ENCODE results near the gene MAST4. TPM values are rescaled to one million over a fixed set of nuclear protein-coding genes. Genes with fewer than 3 reads are reported as not detected.

The MAST4 gene
- total RNA-seq, 5 donors from 2014 or later (not counting 1 experiment from before 2014, with no cell fraction given): 26.1 to 35.5 (median 32.0) TPM

DNA sequence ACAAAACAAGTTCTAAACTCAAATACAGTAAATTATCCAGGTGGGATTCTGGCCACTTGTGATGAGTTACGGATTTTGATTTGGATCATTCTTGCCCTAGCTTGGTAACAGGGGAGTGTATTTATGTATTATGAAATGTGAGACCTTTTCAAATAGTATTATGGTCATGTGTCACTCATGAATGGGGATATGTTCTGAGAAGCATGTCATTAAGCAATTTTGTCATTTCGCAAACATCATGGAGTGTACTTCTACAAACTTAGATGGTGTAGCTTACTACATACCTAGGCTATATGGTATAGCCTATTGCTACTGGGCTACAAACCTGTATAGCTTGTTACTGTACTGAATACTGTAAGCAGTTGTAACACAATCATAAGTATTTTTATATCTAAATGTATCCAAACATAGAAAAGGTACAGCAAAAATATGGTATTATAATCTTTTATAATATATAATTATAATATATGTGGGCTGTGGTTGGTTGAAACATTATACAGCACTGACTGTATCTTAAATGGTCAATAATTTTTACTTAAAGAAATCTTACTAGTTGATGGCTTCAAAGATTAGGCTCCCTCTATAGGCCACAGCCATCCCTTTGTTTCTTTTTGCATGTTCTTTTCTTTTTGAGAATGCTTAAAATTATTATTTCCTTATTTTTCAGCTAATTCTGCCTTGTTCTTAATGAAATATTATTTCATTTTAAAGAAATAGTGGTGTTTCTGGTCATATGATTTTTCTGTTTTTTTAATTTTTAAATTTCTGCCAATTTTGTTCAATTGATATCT lies 128.4 kb downstream of the MAST4 start:
- no peak overlapping the region for H3K4me3 Mint-ChIP-seq
- no peaks in the 10 kb centered on the region for H3K4me1 Mint-ChIP-seq
- Histone ChIP-seq H3K9me3 (no peaks in the 10 kb centered on the region), H3K27me3 (replicated peaks in 1 of 2; ENCODE audit: control insufficient read depth in 2 of 2, extremely low read depth in 1 of 2, insufficient read depth in 2 of 2, low read length in 1 of 2) (no peaks in the 10 kb centered on the region), H3K4me3 (ENCODE audit: control insufficient read depth in 1 of 2, extremely low read depth in 1 of 2, low read length in 1 of 2) (no peak overlapping the region), H3K36me3 (ENCODE audit: control insufficient read depth in 2 of 2, extremely low read depth in 1 of 2, insufficient read depth in 1 of 2, low read length in 1 of 2) (no peaks in the 10 kb centered on the region), H3K27ac (ENCODE audit: low read length) (no peak overlapping the region), H3K4me1 (ENCODE audit: control insufficient read depth in 1 of 2, extremely low read depth in 1 of 2, insufficient read depth in 2 of 2, low read length in 2 of 2) (no peaks in the 10 kb centered on the region)
- ATAC-seq (replicated peaks in 1 of 4) (no peak), DNase-seq (no peak)
- no peaks in the 10 kb centered on the region for H3K9me3 Mint-ChIP-seq
- no peaks in the 10 kb centered on the region for H3K36me3 Mint-ChIP-seq
- WGBS (ENCODE audit: insufficient coverage): no CpG with 5 or more reads among the region's 2 CpGs
- peaks cover 8 to 18% of the 10 kb centered on the region in 2 donors for H3K27me3 Mint-ChIP-seq
- POLR2A ChIA-PET: no interaction called here
- no peak overlapping the region for H3K27ac Mint-ChIP-seq
- CTCF ChIA-PET: no interaction called here

DNA sequence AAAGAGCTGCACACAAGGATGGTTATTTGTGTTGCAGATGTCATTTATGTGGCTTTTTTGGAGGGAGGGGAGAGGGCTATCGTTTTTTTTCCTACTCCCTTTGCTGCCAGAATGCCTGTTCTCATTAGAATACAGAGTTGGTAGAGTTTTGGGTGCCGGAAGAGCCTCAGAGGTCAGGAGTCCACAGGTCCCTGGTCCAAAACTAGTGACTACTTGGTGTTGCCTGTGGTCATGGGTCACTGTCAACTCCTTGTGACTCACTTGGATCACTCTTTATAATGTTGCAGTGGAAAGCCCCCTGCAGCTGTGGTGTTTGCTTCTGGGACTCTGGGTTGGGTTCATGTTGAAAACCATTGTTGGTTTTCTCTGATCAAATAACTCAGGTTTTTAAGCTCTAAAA lies 131.4 kb downstream of the MAST4 start:
- no CpG with 5 or more reads among the region's 2 CpGs for WGBS (ENCODE audit: insufficient coverage)
- no peaks in the 10 kb centered on the region for H3K36me3 Mint-ChIP-seq
- H3K27ac ChIP-seq (ENCODE audit: low read length): no peak overlapping the region
- H3K36me3 ChIP-seq (ENCODE audit: control insufficient read depth in 2 of 2, extremely low read depth in 1 of 2, insufficient read depth in 1 of 2, low read length in 1 of 2): no peaks in the 10 kb centered on the region
- no peaks in the 10 kb centered on the region for H3K9me3 Mint-ChIP-seq
- POLR2A ChIA-PET: no interaction called here
- H3K4me1 ChIP-seq (ENCODE audit: control insufficient read depth in 1 of 2, extremely low read depth in 1 of 2, insufficient read depth in 2 of 2, low read length in 2 of 2): no peaks in the 10 kb centered on the region
- no peak overlapping the region for H3K27ac Mint-ChIP-seq
- no peaks in the 10 kb centered on the region for H3K9me3 ChIP-seq
- H3K27me3 Mint-ChIP-seq: peaks cover 0 to 8% of the 10 kb centered on the region in 2 donors
- no peak overlapping the region for H3K4me3 ChIP-seq (ENCODE audit: control insufficient read depth in 1 of 2, extremely low read depth in 1 of 2, low read length in 1 of 2)
- ATAC-seq (replicated peaks in 1 of 4) (no peak), DNase-seq (no peak)
- H3K4me3 Mint-ChIP-seq: no peak overlapping the region
- H3K4me1 Mint-ChIP-seq: no peaks in the 10 kb centered on the region
- H3K27me3 ChIP-seq (replicated peaks in 1 of 2; ENCODE audit: control insufficient read depth in 2 of 2, extremely low read depth in 1 of 2, insufficient read depth in 2 of 2, low read length in 1 of 2): no peaks in the 10 kb centered on the region
- CTCF ChIA-PET: no interaction called here

GRCh38 chr5:66728049-66728448 lies 131.9 kb downstream of the MAST4 start:
- ATAC-seq (replicated peaks in 1 of 4): no peak
- H3K27ac ChIP-seq (ENCODE audit: low read length): no peak overlapping the region
- H3K36me3 Mint-ChIP-seq: no peaks in the 10 kb centered on the region
- H3K27ac Mint-ChIP-seq: no peak overlapping the region
- no peaks in the 10 kb centered on the region for H3K4me1 ChIP-seq (ENCODE audit: control insufficient read depth in 1 of 2, extremely low read depth in 1 of 2, insufficient read depth in 2 of 2, low read length in 2 of 2)
- no peaks in the 10 kb centered on the region for H3K36me3 ChIP-seq (ENCODE audit: control insufficient read depth in 2 of 2, extremely low read depth in 1 of 2, insufficient read depth in 1 of 2, low read length in 1 of 2)
- no CpG with 5 or more reads among the region's 1 CpG for WGBS (ENCODE audit: insufficient coverage)
- no peaks in the 10 kb centered on the region for H3K4me1 Mint-ChIP-seq
- no peaks in the 10 kb centered on the region for H3K27me3 ChIP-seq (replicated peaks in 1 of 2; ENCODE audit: control insufficient read depth in 2 of 2, extremely low read depth in 1 of 2, insufficient read depth in 2 of 2, low read length in 1 of 2)
- no peak for DNase-seq
- no peak overlapping the region for H3K4me3 Mint-ChIP-seq
- H3K27me3 Mint-ChIP-seq: peaks cover 0 to 7% of the 10 kb centered on the region in 2 donors
- no peak overlapping the region for H3K4me3 ChIP-seq (ENCODE audit: control insufficient read depth in 1 of 2, extremely low read depth in 1 of 2, low read length in 1 of 2)
- H3K9me3 ChIP-seq: no peaks in the 10 kb centered on the region
- CTCF ChIA-PET: no interaction called here
- POLR2A ChIA-PET: no interaction called here
- H3K9me3 Mint-ChIP-seq: no peaks in the 10 kb centered on the region

DNA sequence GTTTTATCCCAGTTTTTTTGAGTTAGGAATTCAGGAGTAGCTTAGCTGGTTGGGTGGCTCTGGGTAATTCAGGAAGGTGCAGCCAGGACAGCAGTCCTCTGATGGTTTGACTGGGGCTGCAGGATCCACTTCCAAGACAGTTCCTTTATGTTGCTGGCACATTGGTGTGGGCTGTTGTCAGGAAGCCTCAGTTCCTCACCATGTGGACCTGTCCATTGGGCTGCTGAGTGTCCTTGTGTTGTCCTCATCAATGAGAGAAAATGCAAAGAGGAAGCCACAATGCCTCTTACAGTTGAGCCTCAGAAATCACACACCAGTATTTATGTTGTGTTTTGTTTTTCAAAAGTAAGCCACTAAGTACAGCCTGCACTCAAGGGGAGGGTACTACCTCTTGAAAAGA lies 140.9 kb downstream of the MAST4 start:
- no peaks in the 10 kb centered on the region for H3K36me3 Mint-ChIP-seq
- H3K27me3 Mint-ChIP-seq: peaks cover 10 to 13% of the 10 kb centered on the region in 2 donors
- no peak overlapping the region for H3K27ac Mint-ChIP-seq
- ChIA-PET CTCF (no interaction called here), POLR2A (no interaction called here)
- Histone ChIP-seq H3K27me3 (replicated peaks in 1 of 2; ENCODE audit: control insufficient read depth in 2 of 2, extremely low read depth in 1 of 2, insufficient read depth in 2 of 2, low read length in 1 of 2) (peaks cover 0 to 9% of the 10 kb centered on the region in 2 experiments), H3K4me1 (ENCODE audit: control insufficient read depth in 1 of 2, extremely low read depth in 1 of 2, insufficient read depth in 2 of 2, low read length in 2 of 2) (no peaks in the 10 kb centered on the region), H3K27ac (ENCODE audit: low read length) (no peak overlapping the region), H3K9me3 (no peaks in the 10 kb centered on the region), H3K36me3 (ENCODE audit: control insufficient read depth in 2 of 2, extremely low read depth in 1 of 2, insufficient read depth in 1 of 2, low read length in 1 of 2) (no peaks in the 10 kb centered on the region), H3K4me3 (ENCODE audit: control insufficient read depth in 1 of 2, extremely low read depth in 1 of 2, low read length in 1 of 2) (no peak overlapping the region)
- no peak for DNase-seq
- H3K4me1 Mint-ChIP-seq: no peaks in the 10 kb centered on the region
- no peak overlapping the region for H3K4me3 Mint-ChIP-seq
- H3K9me3 Mint-ChIP-seq: no peaks in the 10 kb centered on the region
- ATAC-seq (replicated peaks in 1 of 4): no peak

- no CpG with 5 or more reads among the region's 1 CpG for WGBS (ENCODE audit: insufficient coverage)
These were observed 141.9 kb downstream of the MAST4 start for GRCh38 chr5:66738136-66738535.

GRCh38 chr5:66739021-66739420 lies 142.8 kb downstream of the MAST4 start:
- Histone ChIP-seq H3K9me3 (no peaks in the 10 kb centered on the region), H3K36me3 (ENCODE audit: control insufficient read depth in 2 of 2, extremely low read depth in 1 of 2, insufficient read depth in 1 of 2, low read length in 1 of 2) (no peaks in the 10 kb centered on the region), H3K4me1 (ENCODE audit: control insufficient read depth in 1 of 2, extremely low read depth in 1 of 2, insufficient read depth in 2 of 2, low read length in 2 of 2) (peaks cover 0 to 2% of the 10 kb centered on the region in 2 experiments), H3K27ac (ENCODE audit: low read length) (no peak overlapping the region), H3K4me3 (ENCODE audit: control insufficient read depth in 1 of 2, extremely low read depth in 1 of 2, low read length in 1 of 2) (no peak overlapping the region), H3K27me3 (replicated peaks in 1 of 2; ENCODE audit: control insufficient read depth in 2 of 2, extremely low read depth in 1 of 2, insufficient read depth in 2 of 2, low read length in 1 of 2) (peaks cover 0 to 9% of the 10 kb centered on the region in 2 experiments)
- POLR2A ChIA-PET: no interaction called here
- CTCF ChIA-PET: interaction anchor here in 1 of 2 donors (0.7 kb wide), 1 partner anchor 465 kb away, joined by 4 read pairs; no protein-coding TSS in a partner anchor
- ATAC-seq (replicated peaks in 1 of 4): no peak
- H3K9me3 Mint-ChIP-seq: no peaks in the 10 kb centered on the region
- peaks cover 10 to 22% of the 10 kb centered on the region in 2 donors for H3K27me3 Mint-ChIP-seq
- peaks cover 0 to 9% (median 2%) of the 10 kb centered on the region in 3 donors for H3K4me1 Mint-ChIP-seq
- WGBS (ENCODE audit: insufficient coverage): no CpG with 5 or more reads among the region's 3 CpGs
- H3K4me3 Mint-ChIP-seq: no peak overlapping the region
- H3K27ac Mint-ChIP-seq: no peak overlapping the region
- no peak for DNase-seq
- H3K36me3 Mint-ChIP-seq: no peaks in the 10 kb centered on the region

More at GRCh38 chr5:66738136-66738535, 141.9 kb downstream of the MAST4 start:
- ATAC-seq (replicated peaks in 1 of 4): no peak
- Mint-ChIP-seq H3K27me3 (peaks cover 10 to 16% of the 10 kb centered on the region in 2 donors), H3K9me3 (no peaks in the 10 kb centered on the region), H3K4me1 (peaks cover 0 to 7% (median 2%) of the 10 kb centered on the region in 3 donors), H3K36me3 (no peaks in the 10 kb centered on the region), H3K27ac (no peak overlapping the region), H3K4me3 (no peak overlapping the region)
- H3K4me1 ChIP-seq (ENCODE audit: control insufficient read depth in 1 of 2, extremely low read depth in 1 of 2, insufficient read depth in 2 of 2, low read length in 2 of 2): peaks cover 0 to 2% of the 10 kb centered on the region in 2 experiments
- H3K4me3 ChIP-seq (ENCODE audit: control insufficient read depth in 1 of 2, extremely low read depth in 1 of 2, low read length in 1 of 2): no peak overlapping the region
- DNase-seq: no peak
- H3K27ac ChIP-seq (ENCODE audit: low read length): no peak overlapping the region
- H3K27me3 ChIP-seq (replicated peaks in 1 of 2; ENCODE audit: control insufficient read depth in 2 of 2, extremely low read depth in 1 of 2, insufficient read depth in 2 of 2, low read length in 1 of 2): peaks cover 0 to 9% of the 10 kb centered on the region in 2 experiments
- CTCF ChIA-PET: no interaction called here
- no peaks in the 10 kb centered on the region for H3K36me3 ChIP-seq (ENCODE audit: control insufficient read depth in 2 of 2, extremely low read depth in 1 of 2, insufficient read depth in 1 of 2, low read length in 1 of 2)
- no peaks in the 10 kb centered on the region for H3K9me3 ChIP-seq
- POLR2A ChIA-PET: no interaction called here
